Sigmoid colon (tissue), 7 donors: ENCODE data around the gene NFE2L1. TPM values are rescaled to one million over a fixed set of nuclear protein-coding genes. Genes with fewer than 3 reads are reported as not detected.

Source experiments
- DNase-seq: peaks from one replicate; pipeline ENCODE4 v3.0.0-alpha.2; 2019
- H3K27ac ChIP-seq, 4 donors: fragments of 200-600 bp; sonication (generic); one replicate each; pipeline ENCODE4 v1.5.1; 2016 to 2019; ENCODE audit warnings: mild to moderate bottlenecking in 1 of 4
- H3K27me3 ChIP-seq, 3 donors: fragments of 200-600 bp; sonication (generic); one replicate each; pipeline ENCODE4 v1.5.1; 2019; ENCODE audit warnings: mild to moderate bottlenecking in 1 of 3
- H3K36me3 ChIP-seq, 4 donors: fragments of 200-600 bp; sonication (generic); one replicate each; pipeline ENCODE4 v1.5.1; 2016 to 2019
- H3K4me1 ChIP-seq, 4 donors: fragments of 200-600 bp; sonication (generic); one replicate each; pipeline ENCODE4 v1.5.1; 2017 to 2019
- H3K4me3 ChIP-seq, 4 donors: fragments of 200-600 bp; sonication (generic); one replicate each; pipeline ENCODE4 v1.5.1; 2017 to 2019; ENCODE audit warnings: mild to moderate bottlenecking in 2 of 4, moderate library complexity in 1 of 4
- H3K9me3 ChIP-seq, 4 donors: fragments of 200-600 bp in 3 of 4; sonication (generic) in 3 of 4; one replicate each; pipeline versions ENCODE4 v1.5.1 to v1.6.1; 2013 to 2019
- EP300 ChIP-seq, 4 donors: sonication (generic); formaldehyde crosslinking; IDR thresholded peaks; one replicate each; pipeline ENCODE4 v1.6.1; 2017; ENCODE audit warnings: antibody characterized with exemption in 4 of 4
- POLR2A ChIP-seq, 2 donors: fragments of 450-650 bp; IDR thresholded peaks; one replicate each; pipeline ENCODE4 v1.6.1; 2016; ENCODE audit warnings: antibody characterized with exemption in 2 of 2, mild to moderate bottlenecking in 2 of 2, moderate library complexity in 2 of 2
- POLR2AphosphoS5 ChIP-seq, 4 donors: sonication (generic); formaldehyde crosslinking; IDR thresholded peaks; one replicate each; pipeline ENCODE4 v1.6.1; 2017; ENCODE audit warnings: antibody characterized with exemption in 4 of 4
- WGBS, 2 donors: extraction: QIAGEN DNeasy Blood & Tissue Kit; methylation state at CpG; one replicate each; pipeline ENCODE4 v1.1.7; 2013; 5-methylcytosine and 5-hydroxymethylcytosine counted together
- intact Hi-C: fragments of 100-400 bp; cut with DNase I; formaldehyde crosslinking; loops from one replicate; pipeline ENCODE4 v1.15.1; 2023
- polyA plus RNA-seq, 3 donors: library from polyadenylated mRNA; stranded (reverse); fragments of 200-250 nt; gene quantifications; one replicate each; pipeline ENCODE4 v1.2.3, GENCODE V29; 2013
- small RNA-seq, 3 donors: library from RNA; depleted of rRNA; stranded (forward); fragments of <200 nt; gene quantifications; one replicate each; pipeline ENCODE3, GENCODE V24; 2016
- total RNA-seq, 4 donors: library from RNA; depleted of rRNA; stranded (reverse); fragments of >200 nt; gene quantifications; one replicate each; pipeline ENCODE4 v1.1.0, GENCODE V29; 2016
- TF ChIP-seq, protein P1 (sequence below), 4 experiments: fragments of 450-650 bp in 3 of 4; fragments of 200-600 bp in 1 of 4; IDR thresholded peaks; one replicate each; pipeline ENCODE4 v1.5.1; 2016 to 2019; ENCODE audit warnings: antibody characterized with exemption in 4 of 4, mild to moderate bottlenecking in 3 of 4, moderate library complexity in 2 of 4
- donor health status: healthy with polysubstance abuse.
- donor health status: Bipolar disorder and iron deficiency.
- donor health status: healthy.

The NFE2L1 gene
- total and polyA plus RNA-seq, 7 donors: 44.4 to 174 (median 134) TPM

DNA sequence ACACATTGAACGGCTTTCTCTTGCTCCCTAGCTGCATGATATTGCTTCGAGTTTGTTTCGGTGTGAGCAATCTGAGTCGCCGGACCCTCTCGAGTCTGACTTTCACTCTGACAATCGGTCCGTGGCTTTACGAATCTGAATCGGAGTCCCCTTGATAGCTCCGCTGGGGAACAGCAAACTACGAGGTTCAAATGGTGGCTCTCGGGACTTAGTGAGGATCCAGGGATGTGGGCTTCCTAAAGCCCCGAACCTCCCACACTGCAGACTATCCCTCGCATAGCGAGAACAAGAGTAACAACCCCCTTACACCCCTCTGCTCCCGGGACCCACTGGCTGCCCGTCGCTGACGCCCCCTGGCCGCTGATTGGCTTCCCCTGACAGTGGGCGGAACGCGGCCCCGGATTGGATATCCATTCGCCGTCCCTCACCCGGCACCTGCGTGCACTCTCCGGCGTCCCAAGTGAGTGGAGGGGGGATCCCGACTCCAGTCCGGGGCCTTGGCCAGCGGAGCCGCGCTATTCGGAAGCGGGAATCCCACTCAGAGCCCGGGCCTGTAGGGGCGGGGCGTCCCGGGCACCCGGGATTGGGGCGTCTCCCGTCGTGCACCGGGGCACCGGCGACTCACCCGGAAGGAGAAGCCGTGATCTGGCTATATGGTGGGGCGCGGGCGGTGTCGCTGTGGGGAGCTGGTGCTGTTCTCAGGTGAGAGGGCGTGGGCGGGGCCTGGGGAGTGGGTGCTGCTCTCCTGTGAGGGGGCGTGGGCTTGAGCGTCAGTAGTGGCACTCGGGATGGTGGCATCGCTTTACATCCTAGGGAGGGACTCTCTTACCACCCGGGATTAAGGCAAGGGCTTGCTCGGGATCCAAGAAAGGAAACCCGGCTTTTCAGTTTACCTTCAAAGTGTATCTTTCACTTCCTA is 59.2 kb downstream of the NFE2L1 start, which contains the start of gene SNX11:
TSS of gene SNX11 (plus strand) at position 630 of the 919 bp plus-strand sequence. CDS start 4,278 bp downstream, outside the sequence.
- Histone ChIP-seq H3K27me3 (no peaks in the 10 kb centered on the region), H3K4me3 (peak within 1 kb of the TSS; percentile 74 to 86 (median 81)), H3K4me1 (peaks cover 0 to 29% (median 18%) of the 10 kb centered on the region in 4 donors), H3K9me3 (no peaks in the 10 kb centered on the region), H3K36me3 (peaks cover 0 to 1% (median 0%) of the 10 kb centered on the region in 4 donors), H3K27ac (peak within 1 kb of the TSS; percentile 89 to 98 (median 95))
- TF ChIP-seq POLR2AphosphoS5 (IDR thresholded peaks at IDR 0.05) (peak; percentile 67 to 88 (median 75)), POLR2A (IDR thresholded peaks at IDR 0.05) (peak; percentile 39 to 45), EP300 (IDR thresholded peaks at IDR 0.05) (peak in 1 of 4 donors; percentile 24)
- TF ChIP-seq, protein P1, sequence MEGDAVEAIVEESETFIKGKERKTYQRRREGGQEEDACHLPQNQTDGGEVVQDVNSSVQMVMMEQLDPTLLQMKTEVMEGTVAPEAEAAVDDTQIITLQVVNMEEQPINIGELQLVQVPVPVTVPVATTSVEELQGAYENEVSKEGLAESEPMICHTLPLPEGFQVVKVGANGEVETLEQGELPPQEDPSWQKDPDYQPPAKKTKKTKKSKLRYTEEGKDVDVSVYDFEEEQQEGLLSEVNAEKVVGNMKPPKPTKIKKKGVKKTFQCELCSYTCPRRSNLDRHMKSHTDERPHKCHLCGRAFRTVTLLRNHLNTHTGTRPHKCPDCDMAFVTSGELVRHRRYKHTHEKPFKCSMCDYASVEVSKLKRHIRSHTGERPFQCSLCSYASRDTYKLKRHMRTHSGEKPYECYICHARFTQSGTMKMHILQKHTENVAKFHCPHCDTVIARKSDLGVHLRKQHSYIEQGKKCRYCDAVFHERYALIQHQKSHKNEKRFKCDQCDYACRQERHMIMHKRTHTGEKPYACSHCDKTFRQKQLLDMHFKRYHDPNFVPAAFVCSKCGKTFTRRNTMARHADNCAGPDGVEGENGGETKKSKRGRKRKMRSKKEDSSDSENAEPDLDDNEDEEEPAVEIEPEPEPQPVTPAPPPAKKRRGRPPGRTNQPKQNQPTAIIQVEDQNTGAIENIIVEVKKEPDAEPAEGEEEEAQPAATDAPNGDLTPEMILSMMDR (IDR thresholded peaks at IDR 0.05): no peak
- intact Hi-C loops: no loop called here
- WGBS, 2 donors: 0 to 1% methylated on average over 64 of the region's 64 CpGs
- peak; percentile 94 for DNase-seq

DNA sequence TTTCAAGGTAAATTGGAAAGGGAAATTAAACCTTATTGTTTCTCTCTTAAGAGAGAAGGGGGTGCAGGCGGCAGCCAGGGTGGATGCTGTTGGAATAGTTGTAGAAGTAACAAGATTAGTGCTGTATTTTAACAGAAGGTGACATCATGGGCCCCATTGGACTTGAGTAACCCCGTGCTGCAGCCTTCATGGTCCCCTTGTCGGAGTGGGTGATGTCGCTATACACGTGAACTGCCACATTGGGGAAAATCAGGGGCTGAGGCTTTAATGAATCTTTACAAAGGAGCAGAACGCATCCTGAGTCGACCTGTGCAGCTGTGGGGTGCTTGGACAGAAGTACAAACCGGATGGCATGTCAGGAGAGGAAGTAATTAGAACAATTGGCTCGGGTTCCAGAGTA is 62.6 kb downstream of the NFE2L1 start:
- WGBS, 2 donors: 76 to 82% methylated on average over 9 of the region's 9 CpGs
- Histone ChIP-seq H3K9me3 (no peaks in the 10 kb centered on the region), H3K36me3 (peaks cover 0 to 30% (median 3%) of the 10 kb centered on the region in 4 donors), H3K4me3 (no peak overlapping the region), H3K4me1 (peaks cover 0 to 29% (median 18%) of the 10 kb centered on the region in 4 donors), H3K27ac (no peak overlapping the region), H3K27me3 (no peaks in the 10 kb centered on the region)
- intact Hi-C loops: no loop called here
- DNase-seq: no peak
- TF ChIP-seq POLR2A (IDR thresholded peaks at IDR 0.05) (no peak), POLR2AphosphoS5 (IDR thresholded peaks at IDR 0.05) (no peak), EP300 (IDR thresholded peaks at IDR 0.05) (no peak)
- TF ChIP-seq, protein P1 (IDR thresholded peaks at IDR 0.05): no peak

Small RNA genes lying within 50 kb of the gene (small RNA-seq; reads per million reads assigned to genes)
- gene AC004477.2: 0 reads per million in 3 donors
- 147 to 236 (median 183) reads per million in 3 donors for gene MIR152
- gene RNU6-1201P: 0 reads per million in 3 donors

Other genes starting within 250 kb of the NFE2L1 start
- gene OSBPL7, start 226.6 kb upstream of the NFE2L1 start, total RNA-seq: 1 to 10 TPM; 2.9 to 7.8 (median 4.1) TPM
- 10 to 100 TPM; 14.1 to 40.8 (median 16.2) TPM for gene OSBPL7, start 226.6 kb upstream of the NFE2L1 start, polyA plus RNA-seq
- gene MRPL10, start 216.8 kb upstream of the NFE2L1 start, total RNA-seq: 10 to 100 TPM; 54.8 to 58.8 (median 56.9) TPM
- 10 to 100 TPM; 38.8 to 49.4 (median 42.6) TPM for gene MRPL10, start 216.8 kb upstream of the NFE2L1 start, polyA plus RNA-seq
- gene LRRC46, start 216.7 kb upstream of the NFE2L1 start, total RNA-seq: under 1 TPM in 2 of 4 donors, not detected in 2; 0.28 to 0.36 TPM
- gene LRRC46, start 216.7 kb upstream of the NFE2L1 start, polyA plus RNA-seq: under 1 TPM in 1 of 3 donors, not detected in 2; 0.48 TPM
- 10 to 100 TPM; 22.5 to 28.8 (median 23.4) TPM for gene SCRN2, start 207.1 kb upstream of the NFE2L1 start, total RNA-seq
- gene SCRN2, start 207.1 kb upstream of the NFE2L1 start, polyA plus RNA-seq: 10 to 100 TPM; 36.0 to 44.6 (median 42.6) TPM
- under 1 TPM in 1 of 4 donors, not detected in 3; 0.16 TPM for gene SP6, start 197.2 kb upstream of the NFE2L1 start, total RNA-seq
- gene SP6, start 197.2 kb upstream of the NFE2L1 start, polyA plus RNA-seq: 10 to 100 TPM in 1 of 3 donors, 1 to 10 TPM in 2; 1.2 to 18.8 (median 3.5) TPM
- 1 to 10 TPM; 3.0 to 8.3 (median 5.6) TPM for gene SP2, start 152.1 kb upstream of the NFE2L1 start, total RNA-seq
- 10 to 100 TPM; 13.8 to 19.2 (median 18.0) TPM for gene SP2, start 152.1 kb upstream of the NFE2L1 start, polyA plus RNA-seq
- gene PNPO, start 106.8 kb upstream of the NFE2L1 start, total RNA-seq: 10 to 100 TPM; 14.3 to 16.5 (median 15.2) TPM
- 10 to 100 TPM in 2 of 3 donors, 1 to 10 TPM in 1; 9.6 to 14.3 (median 12.0) TPM for gene PNPO, start 106.8 kb upstream of the NFE2L1 start, polyA plus RNA-seq
- under 1 TPM in 1 of 4 donors, not detected in 3; 0.36 TPM for gene PRR15L, start 90.5 kb upstream of the NFE2L1 start, total RNA-seq
- 100 to 1,000 TPM; 211 to 334 (median 290) TPM for gene PRR15L, start 90.5 kb upstream of the NFE2L1 start, polyA plus RNA-seq
- gene CDK5RAP3, start 77.2 kb upstream of the NFE2L1 start, total RNA-seq: 100 to 1,000 TPM in 1 of 4 donors, 10 to 100 TPM in 3; 68.5 to 168 (median 73.0) TPM
- 100 to 1,000 TPM in 1 of 3 donors, 10 to 100 TPM in 2; 43.5 to 200 (median 49.9) TPM for gene CDK5RAP3, start 77.2 kb upstream of the NFE2L1 start, polyA plus RNA-seq
- gene COPZ2, start 10.6 kb upstream of the NFE2L1 start, total RNA-seq: 10 to 100 TPM; 52.3 to 64.0 (median 58.9) TPM
- gene COPZ2, start 10.6 kb upstream of the NFE2L1 start, polyA plus RNA-seq: 10 to 100 TPM in 1 of 3 donors, 1 to 10 TPM in 2; 5.5 to 19.2 (median 6.9) TPM
- gene CBX1, start 53.1 kb downstream of the NFE2L1 start, total RNA-seq: 10 to 100 TPM; 29.1 to 37.4 (median 32.9) TPM
- 10 to 100 TPM; 26.8 to 36.1 (median 31.8) TPM for gene CBX1, start 53.1 kb downstream of the NFE2L1 start, polyA plus RNA-seq
- 10 to 100 TPM in 3 of 4 donors, 1 to 10 TPM in 1; 10.0 to 19.3 (median 15.7) TPM for gene SNX11, start 59.4 kb downstream of the NFE2L1 start, total RNA-seq
- gene SNX11, start 59.4 kb downstream of the NFE2L1 start, polyA plus RNA-seq: 10 to 100 TPM; 22.2 to 27.8 (median 25.2) TPM